IMR-90 (cell line): ENCODE measurements around the gene RGS3. TPM values are rescaled to one million over a fixed set of nuclear protein-coding genes. Genes with fewer than 3 reads are reported as not detected.

Source experiments
- ATAC-seq: fragments of 200-7000 bp; cut with Tn5 transposase; 2 replicates; pipeline ENCODE4 v1.9.1; 2020; ENCODE audit warnings: low read depth, mild to moderate bottlenecking, moderate library complexity
- BruUV-seq: library from RNA; stranded (reverse); fragments of 400-500 nt; replicated peaks from 2 replicates; lab custom pipeline; 2021; lab: Mats Ljungman, UMichigan
- CTCF ChIA-PET: fragments of 300-600 bp; formaldehyde crosslinking; extraction: SDS; loops from one replicate; lab custom pipeline; 2021; ENCODE audit warnings: antibody characterized with exemption; lab: Yijun Ruan, JAX
- POLR2A ChIA-PET: fragments of 300-600 bp; sonication (Branson Sonifier 250); formaldehyde crosslinking; loops from one replicate; lab custom pipeline; 2022; ENCODE audit warnings: antibody characterized with exemption; ENCODE audit not compliant: unreplicated experiment; lab: Charles Lee
- DNase-seq: peaks from one replicate; pipeline ENCODE4 v3.0.0; 2013
- H2AFZ ChIP-seq: replicated peaks from 2 replicates; pipeline ENCODE3; 2013; ENCODE audit warnings: low read length, mild to moderate bottlenecking; ENCODE audit not compliant: poor library complexity
- H2AK5ac ChIP-seq: 2 replicates; pipeline ENCODE4 v1.6.1; 2013; ENCODE audit warnings: low read depth, low read length, inconsistent platforms
- H2AK9ac ChIP-seq: replicated peaks from 2 replicates; pipeline ENCODE3; 2013; ENCODE audit warnings: mild to moderate bottlenecking, low read depth, low read length, moderate library complexity; ENCODE audit not compliant: poor library complexity
- H2BK120ac ChIP-seq: 2 replicates; pipeline ENCODE4 v1.6.1; 2013; ENCODE audit warnings: low read depth, low read length, inconsistent platforms
- H2BK15ac ChIP-seq: 3 replicates; pipeline ENCODE4 v1.6.1; 2013; ENCODE audit warnings: low read depth, low read length, inconsistent platforms
- H2BK20ac ChIP-seq: 2 replicates; pipeline ENCODE4 v1.6.1; 2013; ENCODE audit warnings: low read depth, mild to moderate bottlenecking, inconsistent platforms, low read length, moderate library complexity
- H2BK5ac ChIP-seq: 2 replicates; pipeline ENCODE4 v1.6.1; 2013; ENCODE audit warnings: mild to moderate bottlenecking, low read depth, low read length, inconsistent platforms; ENCODE audit not compliant: poor library complexity, severe bottlenecking
- H3K14ac ChIP-seq: replicated peaks from 2 replicates; pipeline ENCODE4 v1.6.1; 2013; ENCODE audit warnings: low read depth, low read length, inconsistent platforms
- H3K18ac ChIP-seq: 2 replicates; pipeline ENCODE4 v1.6.1; 2013; ENCODE audit warnings: low read depth, low read length, control low read depth
- H3K23ac ChIP-seq: 2 replicates; pipeline ENCODE4 v1.6.1; 2013; ENCODE audit warnings: low read depth, low read length, inconsistent platforms
- H3K27ac ChIP-seq: 2 replicates; pipeline ENCODE4 v1.5.1; 2013; ENCODE audit warnings: mild to moderate bottlenecking, control low read depth, low read length; ENCODE audit not compliant: insufficient read depth
- H3K27me3 ChIP-seq: 2 replicates; pipeline ENCODE4 v1.6.1; 2013; ENCODE audit warnings: low read length; ENCODE audit not compliant: control insufficient read depth, insufficient read depth
- H3K36me3 ChIP-seq: 2 replicates; pipeline ENCODE4 v1.6.1; 2013; ENCODE audit warnings: low read length, mixed read lengths; ENCODE audit not compliant: control insufficient read depth, insufficient read depth
- H3K4ac ChIP-seq: 2 replicates; pipeline ENCODE4 v1.6.1; 2013; ENCODE audit warnings: low read depth, low read length, inconsistent platforms
- H3K4me1 ChIP-seq: 2 replicates; pipeline ENCODE4 v1.6.1; 2013; ENCODE audit warnings: low read length, mixed read lengths; ENCODE audit not compliant: control insufficient read depth, insufficient read depth
- H3K4me2 ChIP-seq: 2 replicates; pipeline ENCODE4 v1.6.1; 2013; ENCODE audit warnings: low read depth, mild to moderate bottlenecking, control low read depth, low read length, moderate library complexity
- H3K4me3 ChIP-seq: 2 replicates; pipeline ENCODE4 v1.5.1; 2013; ENCODE audit warnings: low read depth, mild to moderate bottlenecking, control low read depth, low read length, moderate library complexity; ENCODE audit not compliant: insufficient read depth
- H3K56ac ChIP-seq: 2 replicates; pipeline ENCODE4 v1.6.1; 2013; ENCODE audit warnings: low read length, inconsistent platforms; ENCODE audit not compliant: insufficient read depth; ENCODE audit errors: extremely low read depth
- H3K79me1 ChIP-seq, 2 experiments: 2 replicates each; pipeline ENCODE4 v1.6.1; 2013; ENCODE audit warnings: low read length in 2 of 2, inconsistent platforms in 1 of 2, low read depth in 1 of 2
- H3K9ac ChIP-seq: 2 replicates; pipeline ENCODE4 v1.6.1; 2013; ENCODE audit warnings: low read depth, low read length, control low read depth
- H3K9me1 ChIP-seq: 2 replicates; pipeline ENCODE4 v1.6.1; 2013; ENCODE audit warnings: low read length, inconsistent platforms; ENCODE audit not compliant: insufficient read depth
- H3K9me3 ChIP-seq: 2 replicates; pipeline ENCODE4 v1.6.1; 2013; ENCODE audit warnings: low read length; ENCODE audit not compliant: control insufficient read depth, insufficient read depth
- H4K20me1 ChIP-seq: 2 replicates; pipeline ENCODE4 v1.6.1; 2013; ENCODE audit warnings: low read length, inconsistent platforms; ENCODE audit not compliant: insufficient read depth
- H4K5ac ChIP-seq: 2 replicates; pipeline ENCODE4 v1.6.1; 2013; ENCODE audit warnings: mild to moderate bottlenecking, low read depth, low read length, control low read depth
- H4K8ac ChIP-seq, 2 experiments: 2 replicates each; pipeline ENCODE4 v1.6.1; 2013; ENCODE audit warnings: low read depth in 2 of 2, low read length in 2 of 2, control low read depth in 1 of 2, inconsistent platforms in 1 of 2
- H4K91ac ChIP-seq: 2 replicates; pipeline ENCODE4 v1.6.1; 2013; ENCODE audit warnings: low read depth, low read length, inconsistent platforms; ENCODE audit not compliant: insufficient read depth
- CEBPB ChIP-seq: IDR thresholded peaks from 2 replicates; pipeline ENCODE4 v1.6.1; 2012; ENCODE audit warnings: low read depth, low read length, improper control_type of control experiment
- CHD1 ChIP-seq: IDR thresholded peaks from 2 replicates; pipeline ENCODE4 v1.6.1; 2012; ENCODE audit warnings: low read depth, low read length, improper control_type of control experiment
- MXI1 ChIP-seq: IDR thresholded peaks from 2 replicates; pipeline ENCODE4 v1.6.1; 2012; ENCODE audit warnings: low read depth, mild to moderate bottlenecking, low read length, moderate library complexity, borderline replicate concordance
- WGBS, 2 experiments: methylation state at CpG; one replicate each; pipeline versions ENCODE4 v1.1.5 to v1.1.7; 2013; ENCODE audit warnings: missing lambda C conversion rate in 2 of 2; ENCODE audit not compliant: insufficient read length in 1 of 2; ENCODE audit errors: extremely low coverage in 2 of 2; 5-methylcytosine and 5-hydroxymethylcytosine counted together
- dilution Hi-C: fragments of 300-500 bp; cut with HindIII; formaldehyde crosslinking; loops from one replicate; pipeline ENCODE4 v1.14.3; 2018; ENCODE audit warnings: low sequenced_read_pairs; ENCODE audit not compliant: unreplicated experiment
- in situ Hi-C: fragments of 300-500 bp; cut with MboI; formaldehyde crosslinking; loops from 3 replicates; pipeline ENCODE4 v1.14.3; 2019; ENCODE audit warnings: low sequenced_read_pairs, inconsistent platforms, mixed read lengths
- intact Hi-C: fragments of 100-400 bp; cut with micrococcal nuclease; formaldehyde crosslinking; loops from 2 replicates; pipeline ENCODE4 v1.10.0; 2022
- polyA plus RNA-seq, 3 experiments: library from polyadenylated mRNA; depleted of rRNA; stranded (reverse); fragments of >200 nt; gene quantifications; 2 replicates each; pipeline ENCODE4 v1.2.3, GENCODE V29; 2012; ENCODE audit warnings: low replicate concordance in 1 of 3
- total RNA-seq: library from RNA; depleted of rRNA; stranded (reverse); fragments of >200 nt; gene quantifications from 2 replicates; pipeline ENCODE4 v1.2.3, GENCODE V29; 2012
- TF ChIP-seq, protein P1 (sequence below): fragments of 150-350 bp; IDR thresholded peaks from 2 replicates; pipeline ENCODE4 v1.6.1; 2017; ENCODE audit warnings: mild to moderate bottlenecking, antibody characterized with exemption, low read length, low read depth

The RGS3 gene
- total and polyA plus RNA-seq, 2 of the 4 experiments (the other 2 are of a cell fraction), result 51.8 to 65.6 TPM

GRCh38 chr9:113614843-113615648 lies 151.5 kb downstream of the RGS3 start:
- Histone ChIP-seq H3K9me3 (no peaks in the 10 kb centered on the region), H2AFZ (peak overlapping the region; percentile 95), H2AK9ac (peak overlapping the region; percentile 84), H2BK120ac (peak overlapping the region; percentile 92), H4K8ac (peak overlapping the region; percentile 56 to 95; a peak in 3 of 4 replicates), H3K18ac (peak overlapping the region; percentile 44), H3K14ac (peak overlapping the region; percentile 74), H3K27ac (peak overlapping the region; percentile 50), H3K56ac (peak overlapping the region; percentile 27; the same call in 1 of the 2 replicates), H3K36me3 (no peaks in the 10 kb centered on the region), H3K79me1 (peaks cover 5 to 11% of the 10 kb centered on the region in 2 experiments; a peak in 3 of 4 replicates), H4K91ac (peak overlapping the region; percentile 92), H2BK20ac (peak overlapping the region; percentile 90), H3K23ac (peak overlapping the region; percentile 65), H3K4me1 (peaks cover 21% of the 10 kb centered on the region), H3K4me3 (no peak overlapping the region), H2BK5ac (peak overlapping the region; percentile 43), H4K20me1 (no peaks in the 10 kb centered on the region), H2BK15ac (peak overlapping the region; percentile 98; the same call in 2 of the 3 replicates), H3K4me2 (peak overlapping the region; percentile 44), H3K4ac (peak overlapping the region; percentile 87), H4K5ac (peak overlapping the region; percentile 88), H3K27me3 (no peaks in the 10 kb centered on the region), H3K9me1 (peaks cover 31% of the 10 kb centered on the region), H3K9ac (no peak overlapping the region; the same call in 1 of the 2 replicates), H2AK5ac (peak overlapping the region; percentile 87)
- ATAC-seq (peak; percentile 76), DNase-seq (peak; percentile 74)
- TF ChIP-seq CEBPB, result peak; percentile 56
- TF ChIP-seq CHD1, result no peak
- TF ChIP-seq MXI1, result peak; percentile 8; the same call in 1 of the 2 replicates
- TF ChIP-seq, protein P1, sequence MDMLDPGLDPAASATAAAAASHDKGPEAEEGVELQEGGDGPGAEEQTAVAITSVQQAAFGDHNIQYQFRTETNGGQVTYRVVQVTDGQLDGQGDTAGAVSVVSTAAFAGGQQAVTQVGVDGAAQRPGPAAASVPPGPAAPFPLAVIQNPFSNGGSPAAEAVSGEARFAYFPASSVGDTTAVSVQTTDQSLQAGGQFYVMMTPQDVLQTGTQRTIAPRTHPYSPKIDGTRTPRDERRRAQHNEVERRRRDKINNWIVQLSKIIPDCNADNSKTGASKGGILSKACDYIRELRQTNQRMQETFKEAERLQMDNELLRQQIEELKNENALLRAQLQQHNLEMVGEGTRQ, result peak; percentile 51; the same call in 1 of the 2 replicates
- WGBS, 2 experiments, result 25% methylated on average over 4 of the region's 14 CpGs; no CpG with 5 or more reads in 1 of the 2 experiments
- CTCF ChIA-PET, result interaction anchor here (0.7 to 1.2 kb wide), 2 partner anchors 35 to 43 kb away, joined by 3 read pairs; no protein-coding TSS in a partner anchor
- intact Hi-C loops (no loop called here), in situ Hi-C loops (no loop called here), dilution Hi-C loops (no loop called here)
- POLR2A ChIA-PET, result interaction anchor here (0.6 kb wide), 1 partner anchor 21 kb away, joined by 10 read pairs; no protein-coding TSS in a partner anchor
- BruUV-seq, result no TSS peak
